GM19035 (cell line): ENCODE measurements around the gene NKAIN2.
A peak's percentile ranks its signal among the peaks of the same experiment; 100 is the strongest.
"Not testable (repeated sequence)": the region's sequence is repeated elsewhere in the genome, so short reads cannot be mapped to it uniquely, and the experiment has no call there.

Experiments
- ATAC-seq: cut with Tn5 transposase; IDR thresholded peaks from one replicate; pipeline ENCODE4 v1.9.1; 2021; ENCODE audit not compliant: unreplicated experiment

Gene NKAIN2

DNA sequence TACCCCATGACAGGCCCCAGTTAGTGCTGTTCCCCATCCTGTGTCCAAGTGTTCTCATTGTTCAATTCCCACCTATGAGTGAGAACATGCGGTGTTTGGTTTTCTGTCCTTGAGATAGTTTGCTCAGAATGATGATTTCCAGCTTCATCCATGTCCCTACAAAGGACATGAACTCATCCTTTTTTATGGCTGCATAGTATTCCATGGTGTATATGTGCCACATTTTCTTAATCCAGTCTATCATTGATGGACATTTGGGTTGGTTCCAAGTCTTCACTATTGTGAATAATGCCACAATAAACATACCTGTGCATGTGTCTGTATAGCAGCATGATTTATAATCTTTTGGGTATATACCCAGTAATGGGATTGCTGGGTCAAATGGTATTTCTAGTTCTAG lies 218.4 kb downstream of the NKAIN2 start:
- not testable (repeated sequence) for ATAC-seq

- no peak for ATAC-seq
These were observed 219.0 kb downstream of the NKAIN2 start for GRCh38 chr6:124022641-124023040.

DNA sequence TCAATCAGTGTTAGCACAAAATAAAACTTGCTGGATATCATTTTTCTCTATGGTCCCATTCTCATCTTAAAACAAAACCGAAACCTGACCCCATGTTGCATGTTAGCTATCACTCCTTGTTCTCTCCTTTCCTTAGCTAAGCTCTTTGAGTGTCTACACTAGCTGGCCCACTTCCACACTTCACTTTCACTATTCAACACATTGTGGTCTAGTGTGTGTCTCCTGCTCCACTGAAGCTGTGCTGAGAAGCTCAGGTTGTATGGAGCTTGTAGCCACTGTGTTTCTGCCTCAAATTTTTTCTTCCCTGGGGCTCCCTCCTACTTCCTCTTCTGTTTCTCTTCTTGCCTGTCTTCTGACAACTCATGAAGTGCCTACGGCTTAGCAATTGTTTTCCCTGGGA lies 223.0 kb downstream of the NKAIN2 start:
- no peak for ATAC-seq

DNA sequence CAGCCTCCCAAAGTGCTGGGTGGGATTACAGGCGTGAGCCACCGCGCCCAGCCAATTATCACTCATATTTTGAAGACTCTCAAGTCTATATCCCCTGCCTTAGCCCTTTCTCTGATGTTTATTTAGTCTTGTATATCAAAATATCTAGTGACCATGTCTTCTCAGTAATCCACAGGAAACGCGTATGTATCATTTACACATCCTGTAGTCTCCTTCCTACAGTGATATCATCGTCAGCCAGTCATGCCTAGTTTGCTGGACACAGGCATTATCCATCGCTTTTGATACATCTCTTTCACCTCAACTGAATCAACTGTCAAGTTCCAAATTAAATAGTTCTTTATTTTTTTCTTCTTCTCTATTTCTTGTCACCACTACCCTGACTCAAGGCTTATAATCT lies 223.7 kb downstream of the NKAIN2 start:
- ATAC-seq: no peak

- no peak for ATAC-seq
These were observed 224.5 kb downstream of the NKAIN2 start for GRCh38 chr6:124028117-124028516.

- no peak for ATAC-seq
These were observed 225.9 kb downstream of the NKAIN2 start for GRCh38 chr6:124029567-124029966.

DNA sequence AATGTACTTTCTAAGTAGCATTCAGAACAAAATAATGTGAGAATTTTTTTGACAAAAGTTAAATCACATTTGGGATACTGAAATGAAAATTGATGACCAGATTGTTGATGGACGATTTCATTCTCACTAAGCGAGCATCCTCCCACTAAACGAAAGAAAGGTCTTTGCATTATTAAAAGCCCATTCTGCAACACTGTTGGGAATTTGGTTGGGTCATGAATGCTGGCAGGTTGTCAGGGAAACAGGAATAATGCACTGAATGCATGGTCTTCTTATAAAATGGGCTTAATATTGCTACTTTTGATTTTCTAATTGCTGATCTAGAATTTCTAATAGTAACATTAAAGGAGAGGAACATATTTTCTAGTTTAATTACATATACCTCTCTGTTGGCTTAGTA lies 229.8 kb downstream of the NKAIN2 start:
- no peak for ATAC-seq

DNA sequence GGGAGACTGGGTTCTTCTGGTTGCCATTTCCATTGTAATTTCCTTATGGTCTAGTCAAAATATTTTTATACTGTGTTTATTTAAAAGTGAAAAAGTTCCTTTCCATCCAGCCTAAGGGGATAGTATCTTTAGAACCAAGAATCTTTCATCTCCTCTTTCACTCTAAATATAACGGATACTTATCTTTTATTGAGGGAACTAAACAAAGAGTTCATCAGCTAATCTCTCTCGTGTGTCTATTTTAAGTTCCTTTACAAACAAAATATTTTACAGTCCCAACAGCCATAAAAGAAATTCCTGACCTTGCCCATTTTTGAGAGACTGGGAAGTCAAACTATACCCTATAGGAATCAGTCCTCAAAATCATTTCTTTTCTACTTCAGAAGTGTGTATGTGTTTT lies 232.7 kb downstream of the NKAIN2 start:
- no peak for ATAC-seq

DNA sequence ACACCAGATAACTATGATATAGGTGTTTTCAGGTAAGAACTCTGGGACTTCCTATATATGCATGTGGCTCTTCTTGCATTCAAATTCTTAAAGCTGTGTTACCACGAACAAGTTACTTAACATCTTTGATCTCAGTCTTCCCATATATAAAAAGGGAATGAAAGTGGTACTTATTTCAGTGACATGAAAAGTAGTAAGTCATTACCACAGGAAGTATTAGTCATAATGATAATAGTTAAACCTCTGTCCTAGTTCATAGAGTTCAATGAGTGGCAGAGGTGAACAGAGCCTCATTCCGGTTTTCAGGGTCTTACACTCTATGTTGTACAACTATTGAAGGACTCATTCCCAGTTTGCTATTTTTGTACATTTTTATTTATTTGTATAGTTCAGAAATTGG lies 237.0 kb downstream of the NKAIN2 start:
- ATAC-seq: peak; percentile 85

DNA sequence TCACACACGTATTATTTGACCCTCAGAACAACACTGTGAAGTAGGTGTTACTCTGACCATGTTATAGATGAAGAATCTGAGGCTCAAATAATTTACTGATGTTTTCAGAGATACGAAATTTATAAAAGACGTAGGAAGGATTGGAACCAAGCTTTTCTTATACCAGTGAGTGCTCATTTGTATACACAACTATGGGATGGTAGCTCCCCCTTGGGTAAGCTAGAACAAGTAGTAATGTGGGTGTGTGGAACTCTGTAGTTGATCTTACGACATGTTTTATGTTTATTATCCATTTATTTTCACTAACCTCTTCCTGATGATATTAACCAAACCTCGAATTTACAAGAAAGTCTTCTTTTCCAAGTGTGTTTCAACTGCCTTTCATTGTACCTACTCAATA lies 248.5 kb downstream of the NKAIN2 start:
- ATAC-seq: no peak

DNA sequence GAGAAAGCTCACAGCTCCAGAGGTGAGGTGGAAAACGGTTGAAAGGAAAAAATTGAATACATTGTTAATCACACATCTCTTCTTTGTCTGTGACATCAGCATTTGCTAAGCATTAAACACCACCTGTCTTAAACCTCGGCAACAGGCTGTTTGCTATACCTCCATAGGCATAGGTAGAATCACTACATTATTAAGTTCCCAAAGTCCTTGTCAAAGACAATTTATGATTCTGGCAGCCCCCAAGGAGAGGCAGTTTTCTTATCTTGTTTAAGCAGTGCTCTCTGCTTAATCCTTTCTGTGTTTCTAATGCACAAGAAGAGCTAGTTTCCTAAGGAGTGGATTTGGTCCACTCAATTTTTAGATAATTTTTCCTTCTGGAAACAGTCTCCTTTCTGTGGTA lies 249.7 kb downstream of the NKAIN2 start:
- ATAC-seq: no peak

DNA sequence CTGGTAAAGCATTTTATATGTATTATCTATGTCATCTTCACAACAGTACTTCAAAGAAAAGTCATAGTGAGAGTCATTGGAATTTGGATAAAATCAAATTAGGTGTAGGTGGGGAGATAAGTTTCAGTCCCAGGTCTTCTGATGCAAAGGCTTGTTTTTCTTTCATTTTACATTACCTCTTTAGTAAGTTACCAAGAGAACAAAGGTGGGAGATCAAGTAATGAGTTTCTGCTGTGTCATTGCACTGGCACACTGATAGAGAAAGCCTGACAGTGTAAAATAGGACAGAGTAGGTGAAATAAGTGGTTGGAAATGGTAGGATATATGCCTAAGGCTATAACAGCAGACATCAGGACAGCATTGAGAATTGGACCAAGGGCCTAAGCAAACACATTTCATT lies 250.4 kb downstream of the NKAIN2 start:
- no peak for ATAC-seq

DNA sequence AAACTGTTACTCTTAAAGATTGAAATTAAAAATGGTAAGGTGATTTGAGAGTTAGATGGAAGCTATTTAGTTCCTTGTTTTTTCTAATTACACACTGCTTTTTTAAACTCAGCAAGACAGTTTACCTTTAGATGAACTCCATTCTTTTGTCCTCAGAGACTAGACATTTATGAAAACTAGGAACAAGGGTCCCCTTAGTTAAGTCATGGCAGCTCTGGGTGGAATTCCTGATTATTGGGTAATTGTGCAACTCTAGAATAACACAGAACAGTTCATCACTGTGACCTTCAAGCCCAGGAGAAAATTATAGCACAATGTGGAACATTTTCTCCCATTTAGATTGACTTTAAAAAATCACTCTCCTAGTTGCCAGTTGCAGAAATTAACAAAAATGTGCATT lies 251.7 kb downstream of the NKAIN2 start:
- no peak for ATAC-seq

DNA sequence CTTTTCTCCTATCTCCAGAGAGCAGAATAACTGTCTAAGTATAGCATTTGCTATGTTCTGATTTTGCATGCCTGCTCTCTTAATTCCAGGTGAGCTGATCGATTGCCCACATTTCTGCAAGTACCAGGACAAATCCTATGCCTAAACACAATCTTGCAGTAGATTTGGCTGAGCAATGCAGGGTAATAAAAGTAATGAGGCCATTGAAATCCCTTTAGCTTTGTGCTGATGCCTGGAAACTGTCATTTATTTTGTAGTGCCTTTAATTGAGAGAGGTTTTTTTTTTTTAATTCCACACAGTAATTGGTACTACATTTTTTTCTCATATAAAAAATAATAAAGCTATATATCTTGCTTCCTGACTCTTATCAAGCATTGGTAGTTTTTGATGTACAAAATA lies 252.3 kb downstream of the NKAIN2 start:
- no peak for ATAC-seq

DNA sequence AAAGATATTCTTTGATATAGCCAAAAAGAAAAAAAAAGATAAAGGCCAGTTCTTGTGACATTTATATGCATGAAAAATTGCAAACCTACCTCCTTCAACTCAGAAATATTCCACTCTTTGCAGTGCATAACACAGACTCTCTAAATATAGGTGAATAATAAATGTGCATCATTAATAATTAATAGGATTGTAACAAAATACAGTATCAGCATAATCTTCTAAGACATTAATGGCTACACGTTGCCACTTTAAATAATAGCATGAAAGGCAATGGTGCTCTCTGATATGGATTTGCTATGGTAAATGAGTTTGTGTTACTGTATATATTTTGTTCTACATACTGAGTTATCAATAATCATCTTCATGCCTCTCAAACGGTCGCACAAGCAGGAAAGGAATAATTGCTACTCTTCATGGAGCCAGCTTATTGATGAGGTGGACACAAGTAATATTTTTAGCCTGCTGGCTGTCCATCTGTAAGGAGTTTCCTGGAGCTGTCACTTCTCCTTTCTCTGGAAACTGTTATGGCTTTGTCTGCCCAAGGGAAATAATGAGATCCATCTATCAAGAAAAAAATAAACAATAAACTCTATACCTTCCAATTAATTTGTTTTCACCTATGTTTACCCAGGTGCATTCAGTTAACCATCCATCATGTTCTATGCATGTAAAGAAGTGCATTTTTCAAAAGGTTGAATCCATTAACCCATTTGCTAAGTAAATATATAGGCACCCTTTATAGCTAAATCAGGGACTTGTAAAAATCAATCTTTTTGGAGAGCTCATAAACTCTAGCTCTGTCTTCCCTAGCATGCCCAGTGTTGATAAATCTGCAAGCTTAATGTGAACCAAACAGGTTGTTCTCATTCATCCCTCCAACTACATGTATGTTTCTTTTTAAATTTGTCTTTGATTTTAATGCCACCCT lies 253.0 kb downstream of the NKAIN2 start:
- ATAC-seq: no peak

- ATAC-seq: no peak
These were observed 253.8 kb downstream of the NKAIN2 start for GRCh38 chr6:124057461-124057860.

- no peak for ATAC-seq
These were observed 260.9 kb downstream of the NKAIN2 start for GRCh38 chr6:124064317-124065113.

- ATAC-seq: no peak
These were observed 262.6 kb downstream of the NKAIN2 start for GRCh38 chr6:124066269-124066668.

GRCh38 chr6:124066946-124067552 lies 263.4 kb downstream of the NKAIN2 start:
- ATAC-seq: no peak

- ATAC-seq: no peak
These were observed 265.7 kb downstream of the NKAIN2 start for GRCh38 chr6:124069230-124069950.

GRCh38 chr6:124073021-124073420 lies 269.4 kb downstream of the NKAIN2 start:
- ATAC-seq: no peak
